GM19035 (cell line): Measurements from ENCODE around the gene KRTCAP3.

Source experiments
- ATAC-seq: cut with Tn5 transposase; IDR thresholded peaks from one replicate; pipeline ENCODE4 v1.9.1; 2021; ENCODE audit not compliant: unreplicated experiment

Gene KRTCAP3

DNA sequence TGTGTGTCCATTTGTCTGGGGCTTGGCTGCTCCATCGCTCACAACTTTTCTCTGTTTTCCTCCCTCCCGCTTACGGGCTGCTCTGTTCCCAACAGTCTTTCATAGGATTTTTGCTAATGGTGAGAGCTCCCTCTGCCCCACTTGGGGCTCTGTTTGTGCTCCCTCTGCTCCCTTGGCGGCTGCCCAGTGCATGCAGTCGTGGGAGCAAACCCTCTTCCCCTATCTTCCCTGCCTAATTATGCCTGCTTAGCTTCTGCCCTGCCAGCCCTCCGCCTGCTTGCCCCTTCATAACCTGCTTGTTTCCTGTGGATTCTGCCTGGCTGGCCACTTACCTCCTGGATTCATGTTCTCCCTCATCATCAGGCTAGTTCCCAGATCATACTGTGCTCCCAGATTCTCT lies 6.6 kb upstream of the KRTCAP3 start:
- no peak for ATAC-seq

GRCh38 chr2:27441226-27441926 lies 805 bp upstream of the KRTCAP3 start:
- no peak for ATAC-seq

DNA sequence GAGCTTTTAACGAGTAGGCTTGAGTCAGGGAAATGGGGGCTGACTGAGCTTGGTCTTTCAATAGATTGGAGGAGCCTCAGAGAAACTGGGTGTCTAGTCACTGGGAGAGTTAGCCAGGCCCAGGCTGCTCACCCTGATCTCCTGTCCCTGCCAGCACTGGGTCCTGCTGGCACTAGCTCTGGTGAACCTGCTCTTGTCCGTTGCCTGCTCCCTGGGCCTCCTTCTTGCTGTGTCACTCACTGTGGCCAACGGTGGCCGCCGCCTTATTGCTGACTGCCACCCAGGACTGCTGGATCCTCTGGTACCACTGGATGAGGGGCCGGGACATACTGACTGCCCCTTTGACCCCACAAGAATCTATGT lies 720 bp downstream of the KRTCAP3 start:
- no peak for ATAC-seq

GRCh38 chr2:27445155-27445554 lies 3.0 kb downstream of the KRTCAP3 start:
- no peak for ATAC-seq

DNA sequence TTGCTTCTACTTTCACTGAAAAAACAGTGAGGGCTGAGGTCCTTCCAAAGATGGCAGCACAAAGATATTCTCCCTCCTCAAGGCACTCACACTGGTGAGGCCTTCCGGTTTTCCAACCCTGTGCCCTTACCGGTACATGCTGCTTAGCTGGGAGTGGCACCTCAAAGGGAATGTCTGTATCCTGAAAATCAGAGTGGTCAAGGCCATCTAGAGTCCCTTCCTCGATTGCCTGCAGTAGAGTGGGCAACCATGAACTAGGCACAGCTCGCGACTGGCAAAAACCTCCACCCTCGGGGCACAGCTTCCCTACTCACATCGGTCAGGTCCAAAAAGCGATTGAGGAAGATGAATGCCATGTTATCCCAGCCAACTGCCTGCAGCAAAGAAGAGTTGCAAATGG lies 3.4 kb downstream of the KRTCAP3 start:
- no peak for ATAC-seq

GRCh38 chr2:27446057-27446456 lies 3.9 kb downstream of the KRTCAP3 start:
- ATAC-seq = no peak

- ATAC-seq = no peak
Observed at GRCh38 chr2:27448381-27448780, 6.2 kb downstream of the KRTCAP3 start.

DNA sequence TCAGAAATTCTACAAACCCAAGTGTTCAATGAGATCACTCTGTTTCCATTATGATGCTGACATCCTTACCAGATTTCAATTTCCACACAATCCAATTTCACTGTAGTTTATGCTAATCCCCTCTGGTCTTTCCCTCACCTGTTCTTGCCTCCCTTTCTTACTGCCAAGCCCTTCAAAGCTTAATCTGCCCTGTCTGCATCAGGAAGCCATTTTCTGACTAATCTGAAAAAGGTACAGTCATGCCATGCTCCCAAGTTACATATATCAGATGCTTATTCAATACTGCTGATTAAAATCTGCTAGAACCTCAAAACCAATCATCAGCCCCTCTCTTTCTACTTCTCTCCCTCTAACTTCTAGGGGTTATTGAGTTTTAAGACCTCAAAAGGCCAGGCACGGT lies 8.9 kb downstream of the KRTCAP3 start:
- ATAC-seq = no peak

DNA sequence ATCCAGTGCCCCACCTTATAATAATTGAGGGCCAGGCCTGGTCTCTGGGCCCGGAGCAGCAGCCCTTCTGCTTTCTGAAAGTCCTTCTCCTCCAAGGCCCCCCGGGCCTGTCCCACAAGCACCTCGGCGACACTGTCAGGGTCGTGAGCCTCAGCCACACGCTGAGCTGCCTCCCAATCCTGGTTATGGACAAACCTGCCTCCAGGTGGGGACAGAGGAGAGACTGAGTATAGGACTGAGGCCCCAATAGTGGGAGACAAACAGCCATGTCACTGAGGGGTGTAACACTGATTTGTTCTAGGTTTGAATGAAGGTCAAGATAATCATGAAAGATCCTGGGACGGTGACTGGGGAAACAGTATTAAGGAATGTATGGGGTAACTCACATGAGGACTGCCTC lies 11.8 kb downstream of the KRTCAP3 start:
- ATAC-seq = no peak

DNA sequence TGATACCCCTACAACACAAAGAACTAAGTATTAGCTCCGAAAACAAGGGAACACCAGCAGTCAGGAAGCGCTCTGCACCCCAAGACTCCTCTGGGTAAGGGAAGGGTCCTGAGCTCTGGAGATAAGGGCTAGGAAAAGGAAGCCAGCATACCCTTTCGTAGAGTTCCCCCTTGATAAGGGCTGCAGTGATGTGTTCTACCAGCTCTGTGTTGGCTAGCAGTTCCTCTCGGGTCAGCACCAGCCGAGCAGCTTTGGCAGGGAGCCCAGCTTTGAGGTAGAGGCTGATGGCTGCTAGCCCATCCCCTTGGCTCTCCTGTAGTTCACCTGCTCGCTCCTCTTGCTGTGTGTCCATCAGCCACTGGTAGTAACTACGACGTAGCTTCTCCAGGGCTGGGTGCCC lies 18.9 kb downstream of the KRTCAP3 start:
- no peak for ATAC-seq

DNA sequence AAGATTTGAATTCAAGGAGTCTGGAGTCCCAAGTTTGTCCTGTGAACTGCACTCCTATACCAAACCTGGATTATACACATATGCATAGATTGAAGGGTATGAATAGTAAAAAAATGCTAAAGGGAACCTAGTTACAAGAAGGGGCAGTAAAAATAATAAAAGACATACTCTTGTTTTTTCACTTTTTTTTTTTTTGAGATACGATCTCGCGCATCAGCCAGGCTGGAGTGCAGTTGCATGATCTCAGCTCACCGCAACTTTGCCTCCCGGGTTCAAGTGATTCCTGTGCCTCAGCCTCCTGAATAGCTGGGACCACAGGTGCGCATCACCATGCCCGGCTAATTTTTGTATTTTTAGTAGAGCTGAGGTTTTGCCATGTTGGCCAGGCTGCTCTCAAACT lies 22.3 kb downstream of the KRTCAP3 start:
- no peak for ATAC-seq

- ATAC-seq = no peak
Observed at GRCh38 chr2:27471961-27472360, 29.8 kb downstream of the KRTCAP3 start.

DNA sequence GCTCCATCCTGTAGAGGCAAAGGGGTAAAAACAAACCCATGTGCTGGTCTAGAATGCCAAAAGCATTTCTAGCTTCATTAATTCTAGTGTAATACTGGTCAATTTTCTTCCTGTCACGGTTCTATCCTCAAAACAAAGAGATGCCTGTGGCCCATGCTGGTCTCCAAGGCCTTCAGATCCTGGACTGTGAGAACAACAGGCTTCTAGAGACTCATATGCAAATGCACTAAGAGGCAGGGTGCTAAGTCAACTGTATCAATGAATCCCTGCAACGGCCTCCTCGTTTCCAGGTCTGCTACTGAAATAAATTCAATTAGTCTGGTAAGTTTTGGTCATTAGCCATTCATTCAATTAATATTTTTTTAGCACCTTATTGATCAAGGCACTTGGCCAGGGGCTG lies 43.3 kb downstream of the KRTCAP3 start:
- no peak for ATAC-seq

DNA sequence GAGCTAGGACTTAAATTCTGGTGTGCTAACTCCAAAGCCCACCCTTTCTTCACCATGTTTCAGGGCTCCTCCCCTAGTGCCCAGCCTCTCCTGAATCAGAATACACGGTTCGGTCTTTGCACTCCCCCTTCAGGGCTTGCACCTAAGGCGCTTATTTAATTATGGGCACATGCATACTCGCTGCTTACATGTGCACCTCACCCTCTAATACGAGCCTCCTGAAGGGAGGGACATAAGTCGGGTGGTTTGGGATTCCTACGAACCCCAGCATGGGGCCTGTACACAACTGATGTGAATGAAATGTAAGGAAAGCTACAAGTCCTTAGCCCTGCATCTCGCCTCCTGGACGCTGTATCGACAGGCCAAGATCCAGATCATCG lies 46.9 kb downstream of the KRTCAP3 start:
- no peak for ATAC-seq

- ATAC-seq = peak; percentile 93
Observed at GRCh38 chr2:27489498-27490397, 47.6 kb downstream of the KRTCAP3 start, which contains the start of gene IFT172. IFT172 (minus strand) TSS chr2:27489743; CDS start chr2:27489653, 90 bp downstream.

DNA sequence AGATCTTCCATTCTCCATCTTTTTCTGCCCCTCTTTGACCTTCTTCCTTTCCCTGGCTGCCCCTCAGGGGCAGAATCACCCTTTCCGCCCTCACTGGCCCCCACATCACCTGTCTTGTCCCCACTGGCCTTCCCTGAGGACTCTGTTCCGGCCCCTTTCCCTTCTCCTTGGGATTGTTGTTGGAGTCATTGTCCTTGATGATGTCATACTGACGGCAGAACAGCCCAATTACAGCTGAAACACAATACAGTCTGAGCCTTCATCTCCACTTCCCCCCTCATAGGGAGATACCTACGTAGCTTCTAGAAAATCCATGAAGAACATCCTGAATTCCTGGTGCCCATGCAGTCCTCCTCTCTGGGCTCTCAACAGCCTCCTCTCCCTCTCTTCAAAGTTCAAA lies 50.4 kb downstream of the KRTCAP3 start:
- ATAC-seq = no peak

GRCh38 chr2:27493948-27494283 lies 51.7 kb downstream of the KRTCAP3 start:
- ATAC-seq = no peak
